BLaER1 treated with 17β-estradiol and CSF1 and Interleukin-3, amounts not matched to agents 10 nM and 100 nM (cell line): ENCODE measurements around the gene LPCAT1.

Experiments
- H3K27ac ChIP-seq, 11 experiments: shearing (Covaris generic); formaldehyde crosslinking; 2 replicates each; pipeline ENCODE4 v1.8.1; 2022
- H3K27me3 ChIP-seq, 11 experiments: shearing (Covaris generic); formaldehyde crosslinking; 2 replicates each; pipeline ENCODE4 v1.8.1; 2022
- H3K36me3 ChIP-seq, 11 experiments: shearing (Covaris generic); formaldehyde crosslinking; 2 replicates each; pipeline ENCODE4 v1.8.1; 2022
- H3K4me1 ChIP-seq, 10 experiments: shearing (Covaris generic); formaldehyde crosslinking; 2 replicates each; pipeline ENCODE4 v1.8.1; 2022
- H3K4me2 ChIP-seq, 11 experiments: shearing (Covaris generic); formaldehyde crosslinking; 2 replicates each; pipeline ENCODE4 v1.8.1; 2022
- H3K4me3 ChIP-seq, 10 experiments: shearing (Covaris generic); formaldehyde crosslinking; 2 replicates each; pipeline ENCODE4 v1.8.1; 2022
- H3K9ac ChIP-seq, 11 experiments: shearing (Covaris generic); formaldehyde crosslinking; 2 replicates each; pipeline ENCODE4 v1.8.1; 2022
- H3K9me3 ChIP-seq, 11 experiments: shearing (Covaris generic); formaldehyde crosslinking; replicated peaks in 1 of 11; 2 replicates each; pipeline ENCODE4 v1.8.1; 2022
- H4K20me1 ChIP-seq, 11 experiments: shearing (Covaris generic); formaldehyde crosslinking; 2 replicates each; pipeline ENCODE4 v1.8.1; 2022
- Cebpa-rat ChIP-seq, 11 experiments: shearing (Covaris generic); IDR thresholded peaks; 2 replicates each; pipeline ENCODE4 v1.8.1; 2022

LPCAT1 gene

GRCh38 chr5:1499851-1500250 is 23.9 kb downstream of the LPCAT1 start:
- no peak for TF ChIP-seq Cebpa-rat (IDR thresholded peaks at IDR 0.05)

GRCh38 chr5:1498623-1499416 is 24.9 kb downstream of the LPCAT1 start:
- H3K9me3 ChIP-seq = no peaks in the 10 kb centered on the region
- no peak for TF ChIP-seq Cebpa-rat (IDR thresholded peaks at IDR 0.05)
- H3K4me1 ChIP-seq = peaks cover 90 to 100% (median 97%) of the 10 kb centered on the region in 10 experiments
- H3K9ac ChIP-seq = no peak overlapping the region
- H3K4me2 ChIP-seq = peak overlapping the region; percentile 5 to 92 (median 86); a peak in 19 of 22 replicates
- H3K27me3 ChIP-seq = no peaks in the 10 kb centered on the region
- no peak overlapping the region for H3K27ac ChIP-seq
- H3K4me3 ChIP-seq = no peak overlapping the region
- H4K20me1 ChIP-seq = peaks cover 42 to 100% (median 99%) of the 10 kb centered on the region in 11 experiments; a peak in 21 of 22 replicates
- H3K36me3 ChIP-seq = peaks cover 8 to 57% (median 41%) of the 10 kb centered on the region in 11 experiments; a peak in 20 of 22 replicates

More at GRCh38 chr5:1499851-1500250, 23.9 kb downstream of the LPCAT1 start:
- H3K27me3 ChIP-seq = no peaks in the 10 kb centered on the region
- H3K4me1 ChIP-seq = peaks cover 90 to 100% (median 97%) of the 10 kb centered on the region in 10 experiments
- peaks cover 8 to 51% (median 36%) of the 10 kb centered on the region in 11 experiments; a peak in 20 of 22 replicates for H3K36me3 ChIP-seq
- peaks cover 49 to 100% (median 99%) of the 10 kb centered on the region in 11 experiments; a peak in 21 of 22 replicates for H4K20me1 ChIP-seq
- no peak overlapping the region; a peak in 1 of 22 replicates for H3K9ac ChIP-seq
- no peaks in the 10 kb centered on the region for H3K9me3 ChIP-seq
- H3K4me3 ChIP-seq = no peak overlapping the region
- H3K4me2 ChIP-seq = peak overlapping the region in 9 of 11 experiments; percentile 5 to 89 (median 81); a peak in 12 of 22 replicates
- H3K27ac ChIP-seq = no peak overlapping the region

- Histone ChIP-seq H3K36me3 (peaks cover 14 to 65% (median 49%) of the 10 kb centered on the region in 11 experiments; a peak in 20 of 22 replicates), H3K27me3 (no peaks in the 10 kb centered on the region), H3K4me1 (peaks cover 90 to 100% (median 98%) of the 10 kb centered on the region in 10 experiments), H3K9ac (0 out of 22 replicates have a peak overlapping the region, but pooled peaks of 1 of the 11 experiments have one; percentile 24), H4K20me1 (peaks cover 44 to 100% (median 99%) of the 10 kb centered on the region in 11 experiments; a peak in 21 of 22 replicates), H3K4me2 (peak overlapping the region; percentile 75 to 92 (median 86)), H3K27ac (no peak overlapping the region; a peak in 1 of 22 replicates), H3K4me3 (no peak overlapping the region), H3K9me3 (no peaks in the 10 kb centered on the region)
- no peak for TF ChIP-seq Cebpa-rat (IDR thresholded peaks at IDR 0.05)
Measured at GRCh38 chr5:1497795-1498622, 25.8 kb downstream of the LPCAT1 start.

- Histone ChIP-seq H3K4me2 (peak overlapping the region; percentile 75 to 92 (median 86)), H3K27me3 (no peaks in the 10 kb centered on the region), H3K36me3 (peaks cover 15 to 69% (median 56%) of the 10 kb centered on the region in 11 experiments; a peak in 21 of 22 replicates), H3K4me1 (peaks cover 90 to 100% (median 98%) of the 10 kb centered on the region in 10 experiments), H3K9me3 (no peaks in the 10 kb centered on the region), H4K20me1 (peaks cover 41 to 100% (median 99%) of the 10 kb centered on the region in 11 experiments; a peak in 21 of 22 replicates), H3K4me3 (no peak overlapping the region), H3K27ac (no peak overlapping the region), H3K9ac (peak overlapping the region in 3 of 11 experiments; percentile 5 to 27 (median 24); a peak in 2 of 22 replicates)
- TF ChIP-seq Cebpa-rat (IDR thresholded peaks at IDR 0.05) = no peak
Measured at GRCh38 chr5:1497242-1497777, 26.4 kb downstream of the LPCAT1 start.

- no peaks in the 10 kb centered on the region for H3K27me3 ChIP-seq
- H3K36me3 ChIP-seq = peaks cover 25 to 72% (median 62%) of the 10 kb centered on the region in 11 experiments
- peak overlapping the region; percentile 75 to 92 (median 86) for H3K4me2 ChIP-seq
- peaks cover 30 to 100% (median 90%) of the 10 kb centered on the region in 11 experiments; a peak in 21 of 22 replicates for H4K20me1 ChIP-seq
- H3K9me3 ChIP-seq = no peaks in the 10 kb centered on the region
- H3K4me1 ChIP-seq = peaks cover 81 to 97% (median 89%) of the 10 kb centered on the region in 10 experiments
- H3K27ac ChIP-seq = peak overlapping the region in 6 of 11 experiments; percentile 41 to 81 (median 76); a peak in 12 of 22 replicates
- TF ChIP-seq Cebpa-rat (IDR thresholded peaks at IDR 0.05) = no peak
- H3K4me3 ChIP-seq = peak overlapping the region in 5 of 10 experiments; percentile 14 to 36 (median 20); a peak in 2 of 20 replicates
- peak overlapping the region in 9 of 11 experiments; percentile 25 to 73 (median 65); a peak in 12 of 22 replicates for H3K9ac ChIP-seq
Measured at GRCh38 chr5:1495525-1495897, 28.2 kb downstream of the LPCAT1 start.

GRCh38 chr5:1494780-1495524 is 28.8 kb downstream of the LPCAT1 start:
- H3K36me3 ChIP-seq = peaks cover 25 to 73% (median 62%) of the 10 kb centered on the region in 11 experiments
- no peaks in the 10 kb centered on the region for H3K27me3 ChIP-seq
- peak overlapping the region; percentile 25 to 73 (median 59); a peak in 21 of 22 replicates for H3K9ac ChIP-seq
- H3K4me3 ChIP-seq = peak overlapping the region; percentile 2 to 54 (median 32); a peak in 14 of 20 replicates
- TF ChIP-seq Cebpa-rat (IDR thresholded peaks at IDR 0.05) = no peak
- peak overlapping the region; percentile 75 to 92 (median 86) for H3K4me2 ChIP-seq
- H3K4me1 ChIP-seq = peaks cover 84 to 100% (median 90%) of the 10 kb centered on the region in 10 experiments
- peak overlapping the region; percentile 10 to 81 (median 65); a peak in 21 of 22 replicates for H3K27ac ChIP-seq
- H3K9me3 ChIP-seq = no peaks in the 10 kb centered on the region
- peaks cover 26 to 100% (median 90%) of the 10 kb centered on the region in 11 experiments; a peak in 21 of 22 replicates for H4K20me1 ChIP-seq

GRCh38 chr5:1493941-1494340 is 29.8 kb downstream of the LPCAT1 start:
- peak overlapping the region in 4 of 10 experiments; percentile 27 to 54 (median 44); a peak in 5 of 20 replicates for H3K4me3 ChIP-seq
- peak overlapping the region in 4 of 11 experiments; percentile 23 to 73 (median 68); a peak in 4 of 22 replicates for H3K9ac ChIP-seq
- H3K27ac ChIP-seq = peak overlapping the region in 5 of 11 experiments; percentile 62 to 81 (median 74); a peak in 6 of 22 replicates
- no peak for TF ChIP-seq Cebpa-rat (IDR thresholded peaks at IDR 0.05)
- no peaks in the 10 kb centered on the region for H3K9me3 ChIP-seq
- H3K4me2 ChIP-seq = peak overlapping the region; percentile 75 to 92 (median 86)
- H3K27me3 ChIP-seq = no peaks in the 10 kb centered on the region
- H3K4me1 ChIP-seq = peaks cover 84 to 100% (median 92%) of the 10 kb centered on the region in 10 experiments
- H3K36me3 ChIP-seq = peaks cover 29 to 73% (median 59%) of the 10 kb centered on the region in 11 experiments
- peaks cover 16 to 100% (median 88%) of the 10 kb centered on the region in 11 experiments; a peak in 21 of 22 replicates for H4K20me1 ChIP-seq
